Measurements from ENCODE around the gene AGO4. TPM values are rescaled to one million over a fixed set of nuclear protein-coding genes. Genes with fewer than 3 reads are reported as not detected.
"Not testable (repeated sequence)": the region's sequence is repeated elsewhere in the genome, so short reads cannot be mapped to it uniquely, and the experiment has no call there.

The AGO4 gene
- polyA plus RNA-seq, 4 donors, result 18.2 to 28.6 (median 20.1) TPM

- no peak for DNase-seq (ENCODE audit: low read depth in 4 of 4, low spot score in 3 of 4)
Observed at GRCh38 chr1:35809114-35810095, 1.6 kb downstream of the AGO4 start.

- DNase-seq (ENCODE audit: low read depth in 4 of 4, low spot score in 3 of 4), result no peak
Observed at GRCh38 chr1:35810096-35810881, 2.5 kb downstream of the AGO4 start.

GRCh38 chr1:35812754-35813153, 4.9 kb downstream of the AGO4 start:
- not testable (repeated sequence) for DNase-seq (ENCODE audit: low read depth in 4 of 4, low spot score in 3 of 4)

- DNase-seq (ENCODE audit: low read depth in 4 of 4, low spot score in 3 of 4), result no peak
Observed at GRCh38 chr1:35825255-35825654, 17.4 kb downstream of the AGO4 start.

GRCh38 chr1:35832276-35832905, 24.6 kb downstream of the AGO4 start:
- no peak for DNase-seq (ENCODE audit: low read depth in 4 of 4, low spot score in 3 of 4)

GRCh38 chr1:35833395-35833794, 25.6 kb downstream of the AGO4 start:
- no peak for DNase-seq (ENCODE audit: low read depth in 4 of 4, low spot score in 3 of 4)

- no peak for DNase-seq (ENCODE audit: low read depth in 4 of 4, low spot score in 3 of 4)
Observed at GRCh38 chr1:35834218-35834617, 26.4 kb downstream of the AGO4 start.

GRCh38 chr1:35835398-35835797, 27.6 kb downstream of the AGO4 start:
- DNase-seq (ENCODE audit: low read depth in 4 of 4, low spot score in 3 of 4), result no peak

GRCh38 chr1:35836734-35837133, 28.9 kb downstream of the AGO4 start:
- DNase-seq (ENCODE audit: low read depth in 4 of 4, low spot score in 3 of 4), result no peak

- no peak for DNase-seq (ENCODE audit: low read depth in 4 of 4, low spot score in 3 of 4)
Observed at GRCh38 chr1:35838693-35839245, 31.0 kb downstream of the AGO4 start.

- no peak for DNase-seq (ENCODE audit: low read depth in 4 of 4, low spot score in 3 of 4)
Observed at GRCh38 chr1:35844826-35845225, 37.0 kb downstream of the AGO4 start.

- DNase-seq (ENCODE audit: low read depth in 4 of 4, low spot score in 3 of 4), result no peak
Observed at GRCh38 chr1:35845766-35846165, 38.0 kb downstream of the AGO4 start.

GRCh38 chr1:35847935-35848565, 40.2 kb downstream of the AGO4 start:
- no peak for DNase-seq (ENCODE audit: low read depth in 4 of 4, low spot score in 3 of 4)

- no peak for DNase-seq (ENCODE audit: low read depth in 4 of 4, low spot score in 3 of 4)
Observed at GRCh38 chr1:35850051-35850450, 42.2 kb downstream of the AGO4 start.

- DNase-seq (ENCODE audit: low read depth in 4 of 4, low spot score in 3 of 4), result no peak
Observed at GRCh38 chr1:35850716-35851115, 42.9 kb downstream of the AGO4 start.

GRCh38 chr1:35851132-35851869, 43.5 kb downstream of the AGO4 start:
- peak; percentile 42 to 60 (median 52) for DNase-seq (ENCODE audit: low read depth in 4 of 4, low spot score in 3 of 4)

- no peak for DNase-seq (ENCODE audit: low read depth in 4 of 4, low spot score in 3 of 4)
Observed at GRCh38 chr1:35852241-35852640, 44.4 kb downstream of the AGO4 start.

GRCh38 chr1:35854989-35855700, 47.3 kb downstream of the AGO4 start:
- DNase-seq (ENCODE audit: low read depth in 4 of 4, low spot score in 3 of 4), result no peak

- no peak for DNase-seq (ENCODE audit: low read depth in 4 of 4, low spot score in 3 of 4)
Observed at GRCh38 chr1:35856964-35857363, 49.1 kb downstream of the AGO4 start.

Data from left renal pelvis (tissue), 4 donors.